ENCODE results near the gene ADAMTSL5.

GRCh38 chr19:1509602-1510441 is 3.0 kb downstream of the ADAMTSL5 start:
- TF ChIP-seq CTCF (conservative IDR thresholded peaks at IDR 0.05; ENCODE audit: low read depth, low read length): no peak
- TF ChIP-seq EZH2 (IDR thresholded peaks at IDR 0.05; ENCODE audit: borderline replicate concordance, low read depth, low read length, poor library complexity, severe bottlenecking): no peak

Measured in A673 (cell line).